Tibial nerve (tissue), 4 donors: Measurements from ENCODE around the gene SLC1A1.

ENCODE experiments used
- EP300 ChIP-seq, 2 donors: sonication (generic); formaldehyde crosslinking; IDR thresholded peaks; one replicate each; pipeline ENCODE4 v1.6.1; 2017; ENCODE audit warnings: antibody characterized with exemption in 2 of 2, mild to moderate bottlenecking in 1 of 2
- POLR2A ChIP-seq, 2 donors: fragments of 450-650 bp; IDR thresholded peaks; one replicate each; pipeline ENCODE4 v1.6.1; 2017; ENCODE audit warnings: antibody characterized with exemption in 2 of 2, mild to moderate bottlenecking in 2 of 2, moderate library complexity in 2 of 2
- TF ChIP-seq, protein P1 (sequence below), 5 experiments: fragments of 200-600 bp in 3 of 5; fragments of 450-650 bp in 2 of 5; sonication (generic) in 3 of 5; IDR thresholded peaks; one replicate each; pipeline ENCODE4 v1.5.1; 2016 to 2019; ENCODE audit warnings: antibody characterized with exemption in 5 of 5, mild to moderate bottlenecking in 3 of 5, moderate library complexity in 2 of 5

- TF ChIP-seq, protein P1, sequence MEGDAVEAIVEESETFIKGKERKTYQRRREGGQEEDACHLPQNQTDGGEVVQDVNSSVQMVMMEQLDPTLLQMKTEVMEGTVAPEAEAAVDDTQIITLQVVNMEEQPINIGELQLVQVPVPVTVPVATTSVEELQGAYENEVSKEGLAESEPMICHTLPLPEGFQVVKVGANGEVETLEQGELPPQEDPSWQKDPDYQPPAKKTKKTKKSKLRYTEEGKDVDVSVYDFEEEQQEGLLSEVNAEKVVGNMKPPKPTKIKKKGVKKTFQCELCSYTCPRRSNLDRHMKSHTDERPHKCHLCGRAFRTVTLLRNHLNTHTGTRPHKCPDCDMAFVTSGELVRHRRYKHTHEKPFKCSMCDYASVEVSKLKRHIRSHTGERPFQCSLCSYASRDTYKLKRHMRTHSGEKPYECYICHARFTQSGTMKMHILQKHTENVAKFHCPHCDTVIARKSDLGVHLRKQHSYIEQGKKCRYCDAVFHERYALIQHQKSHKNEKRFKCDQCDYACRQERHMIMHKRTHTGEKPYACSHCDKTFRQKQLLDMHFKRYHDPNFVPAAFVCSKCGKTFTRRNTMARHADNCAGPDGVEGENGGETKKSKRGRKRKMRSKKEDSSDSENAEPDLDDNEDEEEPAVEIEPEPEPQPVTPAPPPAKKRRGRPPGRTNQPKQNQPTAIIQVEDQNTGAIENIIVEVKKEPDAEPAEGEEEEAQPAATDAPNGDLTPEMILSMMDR (IDR thresholded peaks at IDR 0.05): no peak
- TF ChIP-seq POLR2A (IDR thresholded peaks at IDR 0.05): no peak
- no peak for TF ChIP-seq EP300 (IDR thresholded peaks at IDR 0.05)
These were observed 104.7 kb downstream of the SLC1A1 start for GRCh38 chr9:4594994-4595393.
